ENCODE measurements around the gene TRMU.
A peak's percentile ranks its signal among the peaks of the same experiment; 100 is the strongest.

TRMU gene

DNA sequence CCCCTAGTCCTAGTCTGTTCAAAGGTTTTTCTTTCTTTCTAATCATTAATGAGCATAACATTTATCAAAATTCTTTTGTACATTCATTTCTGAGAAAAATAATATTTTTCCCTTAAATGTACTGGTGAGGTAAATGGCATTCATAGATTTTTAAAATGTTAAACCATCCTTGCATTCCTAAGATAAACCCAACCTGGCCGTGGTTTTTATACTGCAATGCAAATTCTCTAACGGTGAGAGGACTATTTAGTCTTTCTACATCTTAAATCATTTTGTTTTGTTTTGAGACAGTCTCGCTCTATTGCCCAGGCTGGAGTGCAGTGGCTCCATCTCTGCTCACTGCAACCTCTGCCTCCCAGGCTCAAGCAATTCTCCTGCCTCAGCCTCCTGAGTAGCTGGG is 40.6 kb downstream of the TRMU start:
- POLR2A ChIA-PET (ENCODE audit: low non-redundant PET), result no interaction called here
- H3K27ac ChIP-seq, result no peak overlapping the region
- CTCF ChIA-PET, result no interaction called here
- TF ChIP-seq, protein P1, sequence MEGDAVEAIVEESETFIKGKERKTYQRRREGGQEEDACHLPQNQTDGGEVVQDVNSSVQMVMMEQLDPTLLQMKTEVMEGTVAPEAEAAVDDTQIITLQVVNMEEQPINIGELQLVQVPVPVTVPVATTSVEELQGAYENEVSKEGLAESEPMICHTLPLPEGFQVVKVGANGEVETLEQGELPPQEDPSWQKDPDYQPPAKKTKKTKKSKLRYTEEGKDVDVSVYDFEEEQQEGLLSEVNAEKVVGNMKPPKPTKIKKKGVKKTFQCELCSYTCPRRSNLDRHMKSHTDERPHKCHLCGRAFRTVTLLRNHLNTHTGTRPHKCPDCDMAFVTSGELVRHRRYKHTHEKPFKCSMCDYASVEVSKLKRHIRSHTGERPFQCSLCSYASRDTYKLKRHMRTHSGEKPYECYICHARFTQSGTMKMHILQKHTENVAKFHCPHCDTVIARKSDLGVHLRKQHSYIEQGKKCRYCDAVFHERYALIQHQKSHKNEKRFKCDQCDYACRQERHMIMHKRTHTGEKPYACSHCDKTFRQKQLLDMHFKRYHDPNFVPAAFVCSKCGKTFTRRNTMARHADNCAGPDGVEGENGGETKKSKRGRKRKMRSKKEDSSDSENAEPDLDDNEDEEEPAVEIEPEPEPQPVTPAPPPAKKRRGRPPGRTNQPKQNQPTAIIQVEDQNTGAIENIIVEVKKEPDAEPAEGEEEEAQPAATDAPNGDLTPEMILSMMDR (conservative IDR thresholded peaks at IDR 0.05; ENCODE audit: low read depth), result no peak
- no peak for DNase-seq (ENCODE audit: low spot score)

DNA sequence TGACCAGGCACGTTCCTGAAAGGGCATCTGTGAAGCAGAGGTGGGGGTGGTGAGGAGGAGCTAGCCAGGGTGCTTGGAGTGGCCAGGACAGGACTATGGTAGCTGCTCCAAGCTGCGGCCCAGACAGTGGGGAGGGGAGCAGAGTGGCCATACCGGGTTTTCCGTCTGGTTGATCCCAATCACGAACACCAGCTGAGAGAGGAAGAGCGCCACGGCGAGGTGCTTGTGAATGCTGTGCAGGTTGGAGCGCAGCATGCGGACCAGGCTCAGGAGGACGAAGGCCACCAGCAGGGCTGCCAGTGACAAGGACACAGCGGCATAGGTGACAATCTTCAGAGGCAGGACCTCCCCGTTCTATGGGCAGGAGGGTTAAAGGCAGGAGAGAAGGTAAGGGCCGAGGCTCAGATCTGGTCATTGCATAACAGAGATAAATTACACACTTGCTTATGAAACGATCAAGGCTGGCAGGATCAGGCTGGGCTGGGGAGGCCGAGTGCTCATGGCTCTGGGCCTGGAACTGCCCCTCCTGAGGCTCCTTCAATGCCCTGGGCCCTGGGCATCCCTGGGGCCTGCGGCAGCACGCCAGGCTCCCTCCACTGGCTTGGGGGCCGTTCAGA is 41.5 kb downstream of the TRMU start:
- TF ChIP-seq, protein P1 (conservative IDR thresholded peaks at IDR 0.05; ENCODE audit: low read depth), result no peak
- CTCF ChIA-PET, result interaction anchor here (1.9 kb wide), 1 partner anchor 9 kb away, joined by 6 read pairs; no protein-coding TSS in a partner anchor
- peak overlapping the region; percentile 67 for H3K27ac ChIP-seq
- DNase-seq (ENCODE audit: low spot score), result no peak
- POLR2A ChIA-PET (ENCODE audit: low non-redundant PET), result no interaction called here

- ChIA-PET POLR2A (ENCODE audit: low non-redundant PET) (no interaction called here), CTCF (interaction anchor here (1.9 kb wide), 1 partner anchor 10 kb away, joined by 6 read pairs; no protein-coding TSS in a partner anchor)
- TF ChIP-seq, protein P1 (conservative IDR thresholded peaks at IDR 0.05; ENCODE audit: low read depth), result no peak
- H3K27ac ChIP-seq, result peak overlapping the region; percentile 67
- DNase-seq (ENCODE audit: low spot score), result peak; percentile 74
Measured at GRCh38 chr22:46377525-46378425, 42.3 kb downstream of the TRMU start.

DNA sequence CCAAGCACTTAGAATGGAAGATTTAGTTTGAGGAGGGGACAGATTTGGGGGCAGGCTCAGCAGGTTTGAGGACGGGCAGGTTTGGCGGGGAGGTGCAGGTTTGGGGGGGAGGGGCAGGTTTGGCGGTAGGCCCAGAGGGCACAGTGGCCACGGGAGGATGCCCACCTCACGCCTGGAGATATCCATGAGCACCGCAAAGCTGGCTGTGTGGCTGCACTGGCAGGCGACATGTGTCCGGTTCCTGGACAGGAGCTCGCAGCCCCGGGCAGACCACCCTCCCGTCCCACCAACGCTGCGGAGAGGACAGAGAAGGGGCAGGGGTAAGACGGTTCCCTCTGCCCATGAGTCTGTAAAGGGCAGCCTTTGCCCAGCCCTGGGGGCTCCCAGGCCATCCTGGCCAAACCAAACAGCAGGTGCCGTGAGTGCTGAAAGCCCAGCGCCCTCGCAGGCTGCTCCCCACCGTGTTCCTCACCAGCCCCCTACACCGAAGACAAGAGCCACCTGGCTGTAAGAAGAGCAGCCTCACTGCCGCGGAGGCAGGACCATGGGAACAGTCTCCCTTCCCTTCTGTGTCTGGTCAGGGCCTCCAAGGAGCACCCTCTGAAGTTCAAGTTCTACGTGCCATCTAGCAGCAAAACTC is 43.0 kb downstream of the TRMU start:
- no peak for DNase-seq (ENCODE audit: low spot score)
- TF ChIP-seq, protein P1 (conservative IDR thresholded peaks at IDR 0.05; ENCODE audit: low read depth), result no peak
- CTCF ChIA-PET, result interaction anchor here (1.9 kb wide), 1 partner anchor 11 kb away, joined by 6 read pairs; no protein-coding TSS in a partner anchor
- POLR2A ChIA-PET (ENCODE audit: low non-redundant PET), result no interaction called here
- peak overlapping the region; percentile 67 for H3K27ac ChIP-seq

DNA sequence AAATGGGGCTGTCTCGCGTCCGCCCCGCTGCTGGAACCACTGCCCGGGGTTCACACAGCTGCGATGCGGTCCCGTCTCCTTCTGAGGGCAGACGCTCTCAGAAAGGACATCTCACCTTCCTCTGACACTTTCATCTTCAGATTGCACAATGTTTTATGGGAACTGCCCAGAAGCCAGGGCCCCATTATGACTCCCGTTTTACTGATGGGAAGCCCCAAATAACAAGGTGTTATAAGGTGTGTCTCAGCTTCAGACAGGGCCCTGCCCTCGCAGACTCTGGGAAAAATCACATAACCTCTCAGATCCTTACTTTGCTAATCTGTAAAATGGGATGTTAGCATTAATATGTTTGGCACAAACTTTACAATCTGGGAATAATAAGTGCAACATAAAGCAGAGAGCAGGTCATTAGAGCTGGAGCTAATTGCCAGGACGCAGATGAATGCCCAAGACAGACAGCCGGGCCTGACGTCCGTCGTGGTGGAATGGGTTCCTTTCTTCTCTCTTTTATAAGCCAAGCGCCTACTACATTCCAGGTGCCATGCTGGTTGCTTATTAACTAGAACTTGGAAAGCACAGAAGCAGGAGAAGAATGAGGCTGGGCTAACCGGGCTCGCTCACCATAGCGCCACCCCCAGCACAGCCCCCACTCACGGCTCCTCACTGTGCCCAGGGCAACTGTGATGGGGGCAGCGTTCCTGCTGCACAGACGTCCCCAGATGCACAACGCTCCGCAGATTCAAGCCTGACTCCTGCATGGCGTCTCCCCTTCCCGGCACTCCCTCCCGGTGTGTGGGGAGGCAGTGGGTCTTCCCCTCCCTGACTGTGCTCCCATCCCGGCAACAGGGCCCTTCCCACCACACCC is 43.8 kb downstream of the TRMU start:
- TF ChIP-seq, protein P1 (conservative IDR thresholded peaks at IDR 0.05; ENCODE audit: low read depth), result no peak
- POLR2A ChIA-PET (ENCODE audit: low non-redundant PET), result no interaction called here
- CTCF ChIA-PET, result interaction anchor here (1.9 kb wide), 1 partner anchor 12 kb away, joined by 6 read pairs; no protein-coding TSS in a partner anchor
- H3K27ac ChIP-seq, result peak overlapping the region; percentile 67
- DNase-seq (ENCODE audit: low spot score), result no peak

All from RWPE1 (cell line).